HepG2 (cell line): ENCODE data around the gene HERC4. TPM values are rescaled to one million over a fixed set of nuclear protein-coding genes. Genes with fewer than 3 reads are reported as not detected.

Experiments
- E2F5 ChIP-seq: sonication (generic); formaldehyde crosslinking; conservative IDR thresholded peaks from 2 replicates; pipeline ENCODE4 v1.4.0; 2020; ENCODE audit warnings: missing genetic modification reagents
- GZF1 ChIP-seq: sonication (generic); formaldehyde crosslinking; IDR thresholded peaks from 2 replicates; pipeline ENCODE4 v1.5.1; 2020; ENCODE audit warnings: mild to moderate bottlenecking, missing genetic modification reagents
- HNF1A ChIP-seq, 2 experiments: sonication (generic) in 1 of 2; formaldehyde crosslinking in 1 of 2; IDR thresholded peaks; 2 replicates each; pipeline versions ENCODE4 v1.4.0 to v1.6.1; 2016 to 2020; ENCODE audit warnings: borderline replicate concordance in 1 of 2, low read depth in 1 of 2, mild to moderate bottlenecking in 1 of 2, missing genetic modification reagents in 1 of 2
- HOXA7 ChIP-seq: sonication (generic); formaldehyde crosslinking; IDR thresholded peaks from 2 replicates; pipeline ENCODE4 v1.8.1; 2022; ENCODE audit warnings: mild to moderate bottlenecking, missing genetic modification reagents, moderate library complexity
- KDM5A ChIP-seq: fragments of 200-600 bp; sonication (generic); IDR thresholded peaks from 2 replicates; pipeline ENCODE4 v1.7.0; 2018; ENCODE audit warnings: antibody characterized with exemption, mild to moderate bottlenecking, low read length, borderline replicate concordance
- KLF6 ChIP-seq: IDR thresholded peaks from 2 replicates; pipeline ENCODE4 v1.8.0; 2016; ENCODE audit warnings: missing biosample characterization, missing genetic modification reagents
- KLF9 ChIP-seq: IDR thresholded peaks from 2 replicates; pipeline ENCODE4 v1.6.1; 2016; ENCODE audit warnings: low read depth
- LCORL ChIP-seq, 2 experiments: fragments of 450-650 bp in 1 of 2; sonication (generic) in 1 of 2; formaldehyde crosslinking in 1 of 2; IDR thresholded peaks; 2 replicates each; pipeline versions ENCODE4 v1.5.0 to v1.6.1; 2017 to 2020; ENCODE audit warnings: antibody characterized with exemption in 1 of 2, missing genetic modification reagents in 1 of 2
- SPEN ChIP-seq: sonication (generic); formaldehyde crosslinking; IDR thresholded peaks from 2 replicates; pipeline ENCODE4 v1.5.1; 2020; ENCODE audit warnings: low read depth, mild to moderate bottlenecking, missing genetic modification reagents
- TEAD3 ChIP-seq: optimal IDR thresholded peaks from 2 replicates; pipeline ENCODE3; 2016; ENCODE audit warnings: borderline replicate concordance
- polyA plus RNA-seq, 8 experiments: library from polyadenylated mRNA; depleted of rRNA in 3 of 8; stranded (reverse) in 7 of 8; unstranded in 1 of 8; fragments of >200 nt; fragmentation: Illumina TruSeq in 4 of 8; extraction: Trizol in 4 of 8; gene quantifications; 2 replicates each; pipeline versions ENCODE4 v1.2.1 to v1.2.3, GENCODE V29; 2011 to 2016; ENCODE audit warnings: low read depth in 4 of 8, missing spikeins in 1 of 8, mixed read lengths in 1 of 8; ENCODE audit not compliant: insufficient read depth in 1 of 8
- total RNA-seq, 5 experiments: library from RNA; depleted of rRNA; stranded (reverse); fragments of >200 nt; fragmentation: Illumina TruSeq; extraction: Trizol; gene quantifications; 2 replicates each; pipeline ENCODE4 v1.2.3, GENCODE V29; 2016; ENCODE audit warnings: low read depth in 1 of 5
- TF ChIP-seq, protein P1 (sequence below): sonication (generic); formaldehyde crosslinking; IDR thresholded peaks from 2 replicates; pipeline ENCODE4 v1.4.0; 2020; ENCODE audit warnings: missing genetic modification reagents, borderline replicate concordance
- TF ChIP-seq, protein P2 (sequence below): IDR thresholded peaks from 2 replicates; pipeline ENCODE4 v1.6.1; 2018; ENCODE audit warnings: missing genetic modification reagents
- TF ChIP-seq, protein P3 (sequence below): sonication (generic); formaldehyde crosslinking; IDR thresholded peaks from 2 replicates; pipeline ENCODE4 v1.9.0; 2021; ENCODE audit warnings: missing genetic modification reagents, borderline replicate concordance

The HERC4 gene
- total and polyA plus RNA-seq, 2 of the 13 experiments (the other 11 are each of a cell fraction or from before 2014, with no cell fraction given): 9.8 to 20.2 TPM

DNA sequence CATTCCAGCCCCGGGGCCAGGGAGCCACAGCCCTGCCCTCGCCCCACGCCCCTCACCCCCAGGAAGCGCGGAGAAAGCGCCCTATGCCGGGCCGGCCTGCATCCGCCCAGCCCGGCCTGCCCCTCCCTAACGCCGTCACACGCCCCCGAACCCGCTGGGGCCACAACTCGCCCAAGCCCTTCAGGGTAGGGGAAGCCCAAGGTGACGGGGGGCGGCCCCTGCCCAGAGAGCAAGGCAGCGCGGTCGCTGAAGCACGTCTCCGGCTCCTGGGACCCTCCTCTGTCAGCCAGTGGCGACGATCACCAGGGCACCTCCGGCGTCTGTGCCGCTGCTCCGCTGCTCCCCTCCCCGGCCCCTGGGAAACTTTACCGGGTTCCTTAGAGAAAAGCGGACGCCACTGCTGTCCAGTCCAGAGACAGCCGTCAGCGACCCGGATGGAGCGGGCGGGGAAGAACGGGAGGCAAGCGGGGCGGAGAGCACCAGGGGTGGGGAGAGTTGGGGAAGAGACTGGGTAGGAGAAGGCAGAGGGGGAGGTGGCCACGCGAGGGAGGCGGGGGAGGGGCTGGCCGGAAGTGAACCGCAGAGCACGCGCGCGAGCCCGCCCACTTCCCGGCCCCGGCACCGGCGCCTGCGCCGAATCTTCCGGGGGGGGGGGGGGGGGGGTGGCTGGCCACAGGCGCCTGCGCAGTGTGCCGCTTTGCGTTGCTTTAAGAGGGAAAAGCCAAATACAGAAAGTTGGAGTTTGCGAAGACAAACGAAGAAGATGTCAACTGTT, at the start of gene HERC4 (continued):
- TF ChIP-seq, protein P1, sequence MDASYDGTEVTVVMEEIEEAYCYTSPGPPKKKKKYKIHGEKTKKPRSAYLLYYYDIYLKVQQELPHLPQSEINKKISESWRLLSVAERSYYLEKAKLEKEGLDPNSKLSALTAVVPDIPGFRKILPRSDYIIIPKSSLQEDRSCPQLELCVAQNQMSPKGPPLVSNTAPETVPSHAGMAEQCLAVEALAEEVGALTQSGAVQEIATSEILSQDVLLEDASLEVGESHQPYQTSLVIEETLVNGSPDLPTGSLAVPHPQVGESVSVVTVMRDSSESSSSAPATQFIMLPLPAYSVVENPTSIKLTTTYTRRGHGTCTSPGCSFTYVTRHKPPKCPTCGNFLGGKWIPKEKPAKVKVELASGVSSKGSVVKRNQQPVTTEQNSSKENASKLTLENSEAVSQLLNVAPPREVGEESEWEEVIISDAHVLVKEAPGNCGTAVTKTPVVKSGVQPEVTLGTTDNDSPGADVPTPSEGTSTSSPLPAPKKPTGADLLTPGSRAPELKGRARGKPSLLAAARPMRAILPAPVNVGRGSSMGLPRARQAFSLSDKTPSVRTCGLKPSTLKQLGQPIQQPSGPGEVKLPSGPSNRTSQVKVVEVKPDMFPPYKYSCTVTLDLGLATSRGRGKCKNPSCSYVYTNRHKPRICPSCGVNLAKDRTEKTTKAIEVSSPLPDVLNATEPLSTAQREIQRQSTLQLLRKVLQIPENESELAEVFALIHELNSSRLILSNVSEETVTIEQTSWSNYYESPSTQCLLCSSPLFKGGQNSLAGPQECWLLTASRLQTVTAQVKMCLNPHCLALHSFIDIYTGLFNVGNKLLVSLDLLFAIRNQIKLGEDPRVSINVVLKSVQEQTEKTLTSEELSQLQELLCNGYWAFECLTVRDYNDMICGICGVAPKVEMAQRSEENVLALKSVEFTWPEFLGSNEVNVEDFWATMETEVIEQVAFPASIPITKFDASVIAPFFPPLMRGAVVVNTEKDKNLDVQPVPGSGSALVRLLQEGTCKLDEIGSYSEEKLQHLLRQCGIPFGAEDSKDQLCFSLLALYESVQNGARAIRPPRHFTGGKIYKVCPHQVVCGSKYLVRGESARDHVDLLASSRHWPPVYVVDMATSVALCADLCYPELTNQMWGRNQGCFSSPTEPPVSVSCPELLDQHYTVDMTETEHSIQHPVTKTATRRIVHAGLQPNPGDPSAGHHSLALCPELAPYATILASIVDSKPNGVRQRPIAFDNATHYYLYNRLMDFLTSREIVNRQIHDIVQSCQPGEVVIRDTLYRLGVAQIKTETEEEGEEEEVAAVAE: peak; percentile 47
- TF ChIP-seq LCORL (IDR thresholded peaks at IDR 0.05) (no peak), LCORL (CRISPR knock-in tag; IDR thresholded peaks at IDR 0.05) (peak; percentile 64), KLF6 (CRISPR knock-in tag) (peak; percentile 55; the same call in 1 of the 2 replicates), TEAD3 (CRISPR knock-in tag) (peak; percentile 37), KLF9 (CRISPR knock-in tag) (0 out of 2 replicates have a peak, but pooled peaks have one; percentile 66), GZF1 (CRISPR knock-in tag) (peak; percentile 94), KDM5A (peak; percentile 77; the same call in 1 of the 2 replicates), HOXA7 (CRISPR knock-in tag) (no peak), E2F5 (CRISPR knock-in tag) (no peak), SPEN (CRISPR knock-in tag) (peak; percentile 68; the same call in 1 of the 2 replicates), HNF1A (IDR thresholded peaks at IDR 0.05; ENCODE audit: low read depth) (no peak), HNF1A (CRISPR knock-in tag; IDR thresholded peaks at IDR 0.05; ENCODE audit: borderline replicate concordance) (no peak)
- TF ChIP-seq, protein P2, sequence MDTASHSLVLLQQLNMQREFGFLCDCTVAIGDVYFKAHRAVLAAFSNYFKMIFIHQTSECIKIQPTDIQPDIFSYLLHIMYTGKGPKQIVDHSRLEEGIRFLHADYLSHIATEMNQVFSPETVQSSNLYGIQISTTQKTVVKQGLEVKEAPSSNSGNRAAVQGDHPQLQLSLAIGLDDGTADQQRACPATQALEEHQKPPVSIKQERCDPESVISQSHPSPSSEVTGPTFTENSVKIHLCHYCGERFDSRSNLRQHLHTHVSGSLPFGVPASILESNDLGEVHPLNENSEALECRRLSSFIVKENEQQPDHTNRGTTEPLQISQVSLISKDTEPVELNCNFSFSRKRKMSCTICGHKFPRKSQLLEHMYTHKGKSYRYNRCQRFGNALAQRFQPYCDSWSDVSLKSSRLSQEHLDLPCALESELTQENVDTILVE: peak; percentile 75
- TF ChIP-seq, protein P3, sequence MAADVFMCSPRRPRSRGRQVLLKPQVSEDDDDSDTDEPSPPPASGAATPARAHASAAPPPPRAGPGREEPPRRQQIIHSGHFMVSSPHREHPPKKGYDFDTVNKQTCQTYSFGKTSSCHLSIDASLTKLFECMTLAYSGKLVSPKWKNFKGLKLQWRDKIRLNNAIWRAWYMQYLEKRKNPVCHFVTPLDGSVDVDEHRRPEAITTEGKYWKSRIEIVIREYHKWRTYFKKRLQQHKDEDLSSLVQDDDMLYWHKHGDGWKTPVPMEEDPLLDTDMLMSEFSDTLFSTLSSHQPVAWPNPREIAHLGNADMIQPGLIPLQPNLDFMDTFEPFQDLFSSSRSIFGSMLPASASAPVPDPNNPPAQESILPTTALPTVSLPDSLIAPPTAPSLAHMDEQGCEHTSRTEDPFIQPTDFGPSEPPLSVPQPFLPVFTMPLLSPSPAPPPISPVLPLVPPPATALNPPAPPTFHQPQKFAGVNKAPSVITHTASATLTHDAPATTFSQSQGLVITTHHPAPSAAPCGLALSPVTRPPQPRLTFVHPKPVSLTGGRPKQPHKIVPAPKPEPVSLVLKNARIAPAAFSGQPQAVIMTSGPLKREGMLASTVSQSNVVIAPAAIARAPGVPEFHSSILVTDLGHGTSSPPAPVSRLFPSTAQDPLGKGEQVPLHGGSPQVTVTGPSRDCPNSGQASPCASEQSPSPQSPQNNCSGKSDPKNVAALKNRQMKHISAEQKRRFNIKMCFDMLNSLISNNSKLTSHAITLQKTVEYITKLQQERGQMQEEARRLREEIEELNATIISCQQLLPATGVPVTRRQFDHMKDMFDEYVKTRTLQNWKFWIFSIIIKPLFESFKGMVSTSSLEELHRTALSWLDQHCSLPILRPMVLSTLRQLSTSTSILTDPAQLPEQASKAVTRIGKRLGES (CRISPR knock-in tag): no peak
